ENCODE measurements around the gene MSH3. TPM values are rescaled to one million over a fixed set of nuclear protein-coding genes. Genes with fewer than 3 reads are reported as not detected.

Gene MSH3
- total RNA-seq, 1 experiment from 2014 or later, result 21.9 TPM

- Mint-ChIP-seq H3K27ac (ENCODE audit: low read depth, unreplicated experiment) (no peak overlapping the region), H3K4me1 (ENCODE audit: insufficient read depth, unreplicated experiment) (no peaks in the 10 kb centered on the region), H3K36me3 (ENCODE audit: insufficient read depth, unreplicated experiment) (no peaks in the 10 kb centered on the region), H3K27me3 (ENCODE audit: insufficient read depth, unreplicated experiment) (no peaks in the 10 kb centered on the region), H3K4me3 (ENCODE audit: unreplicated experiment) (no peak overlapping the region), H3K9me3 (ENCODE audit: unreplicated experiment) (no peaks in the 10 kb centered on the region)
- ChIA-PET POLR2A (no interaction called here), CTCF (no interaction called here)
- TF ChIP-seq CTCF (IDR thresholded peaks at IDR 0.05; ENCODE audit: unreplicated experiment), result no peak
- no TSS peak for BruUV-seq (replicated peaks)
- intact Hi-C loops (cut with micrococcal nuclease), result no loop called here
- DNase-seq (ENCODE audit: unreplicated experiment), result no peak
Observed at GRCh38 chr5:80620211-80620610, 34.2 kb upstream of the MSH3 start.

GRCh38 chr5:80622756-80623155 is 31.7 kb upstream of the MSH3 start:
- BruUV-seq (replicated peaks), result no TSS peak

GRCh38 chr5:80623999-80624398 is 30.5 kb upstream of the MSH3 start:
- intact Hi-C loops (cut with micrococcal nuclease), result no loop called here
- Mint-ChIP-seq H3K27ac (ENCODE audit: low read depth, unreplicated experiment) (no peak overlapping the region), H3K36me3 (ENCODE audit: insufficient read depth, unreplicated experiment) (no peaks in the 10 kb centered on the region), H3K27me3 (ENCODE audit: insufficient read depth, unreplicated experiment) (no peaks in the 10 kb centered on the region), H3K4me1 (ENCODE audit: insufficient read depth, unreplicated experiment) (no peaks in the 10 kb centered on the region), H3K4me3 (ENCODE audit: unreplicated experiment) (no peak overlapping the region), H3K9me3 (ENCODE audit: unreplicated experiment) (no peaks in the 10 kb centered on the region)
- no peak for TF ChIP-seq CTCF (IDR thresholded peaks at IDR 0.05; ENCODE audit: unreplicated experiment)
- CTCF ChIA-PET, result interaction anchor here (0.6 kb wide), 1 partner anchor 103 kb away, joined by 3 read pairs; no protein-coding TSS in a partner anchor
- POLR2A ChIA-PET, result no interaction called here
- no peak for DNase-seq (ENCODE audit: unreplicated experiment)
- no TSS peak for BruUV-seq (replicated peaks)

More at GRCh38 chr5:80622756-80623155, 31.7 kb upstream of the MSH3 start:
- Mint-ChIP-seq H3K4me1 (ENCODE audit: insufficient read depth, unreplicated experiment) (no peaks in the 10 kb centered on the region), H3K36me3 (ENCODE audit: insufficient read depth, unreplicated experiment) (no peaks in the 10 kb centered on the region), H3K27me3 (ENCODE audit: insufficient read depth, unreplicated experiment) (no peaks in the 10 kb centered on the region), H3K27ac (ENCODE audit: low read depth, unreplicated experiment) (no peak overlapping the region), H3K9me3 (ENCODE audit: unreplicated experiment) (no peaks in the 10 kb centered on the region), H3K4me3 (ENCODE audit: unreplicated experiment) (no peak overlapping the region)
- ChIA-PET CTCF (interaction anchor here (0.7 kb wide), 1 partner anchor 83 kb away, joined by 3 read pairs; no protein-coding TSS in a partner anchor), POLR2A (no interaction called here)
- DNase-seq (ENCODE audit: unreplicated experiment), result no peak
- intact Hi-C loops (cut with micrococcal nuclease), result no loop called here
- no peak for TF ChIP-seq CTCF (IDR thresholded peaks at IDR 0.05; ENCODE audit: unreplicated experiment)

- POLR2A ChIA-PET, result interaction anchor here (0.8 kb wide), 1 partner anchor 9 kb away, joined by 3 read pairs; no protein-coding TSS in a partner anchor
- DNase-seq (ENCODE audit: unreplicated experiment), result no peak
- CTCF ChIA-PET, result no interaction called here
- Mint-ChIP-seq H3K4me1 (ENCODE audit: insufficient read depth, unreplicated experiment) (no peaks in the 10 kb centered on the region), H3K36me3 (ENCODE audit: insufficient read depth, unreplicated experiment) (peaks cover 8% of the 10 kb centered on the region), H3K27me3 (ENCODE audit: insufficient read depth, unreplicated experiment) (no peaks in the 10 kb centered on the region), H3K9me3 (ENCODE audit: unreplicated experiment) (no peaks in the 10 kb centered on the region), H3K4me3 (ENCODE audit: unreplicated experiment) (no peak overlapping the region), H3K27ac (ENCODE audit: low read depth, unreplicated experiment) (no peak overlapping the region)
- intact Hi-C loops (cut with micrococcal nuclease), result no loop called here
- BruUV-seq (replicated peaks), result no TSS peak
- TF ChIP-seq CTCF (IDR thresholded peaks at IDR 0.05; ENCODE audit: unreplicated experiment), result no peak
Observed at GRCh38 chr5:80625230-80625629, 29.2 kb upstream of the MSH3 start.

Data from MCF 10A (cell line).